IMR-90 (cell line): ENCODE results near the gene PAQR5. TPM values are rescaled to one million over a fixed set of nuclear protein-coding genes. Genes with fewer than 3 reads are reported as not detected.
A peak's percentile ranks its signal among the peaks of the same experiment; 100 is the strongest.

Experiments used
- ATAC-seq: fragments of 200-7000 bp; cut with Tn5 transposase; 2 replicates; pipeline ENCODE4 v1.9.1; 2020; ENCODE audit warnings: low read depth, mild to moderate bottlenecking, moderate library complexity
- BruUV-seq: library from RNA; stranded (reverse); fragments of 400-500 nt; replicated peaks from 2 replicates; lab custom pipeline; 2021; lab: Mats Ljungman, UMichigan
- CTCF ChIA-PET: fragments of 300-600 bp; formaldehyde crosslinking; extraction: SDS; loops from one replicate; lab custom pipeline; 2021; ENCODE audit warnings: antibody characterized with exemption; lab: Yijun Ruan, JAX
- POLR2A ChIA-PET: fragments of 300-600 bp; sonication (Branson Sonifier 250); formaldehyde crosslinking; loops from one replicate; lab custom pipeline; 2022; ENCODE audit warnings: antibody characterized with exemption; ENCODE audit not compliant: unreplicated experiment; lab: Charles Lee
- DNase-seq: peaks from one replicate; pipeline ENCODE4 v3.0.0; 2013
- H2AFZ ChIP-seq: replicated peaks from 2 replicates; pipeline ENCODE3; 2013; ENCODE audit warnings: low read length, mild to moderate bottlenecking; ENCODE audit not compliant: poor library complexity
- H2AK5ac ChIP-seq: 2 replicates; pipeline ENCODE4 v1.6.1; 2013; ENCODE audit warnings: low read depth, low read length, inconsistent platforms
- H2AK9ac ChIP-seq: replicated peaks from 2 replicates; pipeline ENCODE3; 2013; ENCODE audit warnings: mild to moderate bottlenecking, low read depth, low read length, moderate library complexity; ENCODE audit not compliant: poor library complexity
- H2BK120ac ChIP-seq: 2 replicates; pipeline ENCODE4 v1.6.1; 2013; ENCODE audit warnings: low read depth, low read length, inconsistent platforms
- H2BK15ac ChIP-seq: 3 replicates; pipeline ENCODE4 v1.6.1; 2013; ENCODE audit warnings: low read depth, low read length, inconsistent platforms
- H2BK20ac ChIP-seq: 2 replicates; pipeline ENCODE4 v1.6.1; 2013; ENCODE audit warnings: low read depth, mild to moderate bottlenecking, inconsistent platforms, low read length, moderate library complexity
- H2BK5ac ChIP-seq: 2 replicates; pipeline ENCODE4 v1.6.1; 2013; ENCODE audit warnings: mild to moderate bottlenecking, low read depth, low read length, inconsistent platforms; ENCODE audit not compliant: poor library complexity, severe bottlenecking
- H3K14ac ChIP-seq: replicated peaks from 2 replicates; pipeline ENCODE4 v1.6.1; 2013; ENCODE audit warnings: low read depth, low read length, inconsistent platforms
- H3K18ac ChIP-seq: 2 replicates; pipeline ENCODE4 v1.6.1; 2013; ENCODE audit warnings: low read depth, low read length, control low read depth
- H3K23ac ChIP-seq: 2 replicates; pipeline ENCODE4 v1.6.1; 2013; ENCODE audit warnings: low read depth, low read length, inconsistent platforms
- H3K27ac ChIP-seq: 2 replicates; pipeline ENCODE4 v1.5.1; 2013; ENCODE audit warnings: mild to moderate bottlenecking, control low read depth, low read length; ENCODE audit not compliant: insufficient read depth
- H3K27me3 ChIP-seq: 2 replicates; pipeline ENCODE4 v1.6.1; 2013; ENCODE audit warnings: low read length; ENCODE audit not compliant: control insufficient read depth, insufficient read depth
- H3K36me3 ChIP-seq: 2 replicates; pipeline ENCODE4 v1.6.1; 2013; ENCODE audit warnings: low read length, mixed read lengths; ENCODE audit not compliant: control insufficient read depth, insufficient read depth
- H3K4ac ChIP-seq: 2 replicates; pipeline ENCODE4 v1.6.1; 2013; ENCODE audit warnings: low read depth, low read length, inconsistent platforms
- H3K4me1 ChIP-seq: 2 replicates; pipeline ENCODE4 v1.6.1; 2013; ENCODE audit warnings: low read length, mixed read lengths; ENCODE audit not compliant: control insufficient read depth, insufficient read depth
- H3K4me2 ChIP-seq: 2 replicates; pipeline ENCODE4 v1.6.1; 2013; ENCODE audit warnings: low read depth, mild to moderate bottlenecking, control low read depth, low read length, moderate library complexity
- H3K4me3 ChIP-seq: 2 replicates; pipeline ENCODE4 v1.5.1; 2013; ENCODE audit warnings: low read depth, mild to moderate bottlenecking, control low read depth, low read length, moderate library complexity; ENCODE audit not compliant: insufficient read depth
- H3K56ac ChIP-seq: 2 replicates; pipeline ENCODE4 v1.6.1; 2013; ENCODE audit warnings: low read length, inconsistent platforms; ENCODE audit not compliant: insufficient read depth; ENCODE audit errors: extremely low read depth
- H3K79me1 ChIP-seq, 2 experiments: 2 replicates each; pipeline ENCODE4 v1.6.1; 2013; ENCODE audit warnings: low read length in 2 of 2, inconsistent platforms in 1 of 2, low read depth in 1 of 2
- H3K9ac ChIP-seq: 2 replicates; pipeline ENCODE4 v1.6.1; 2013; ENCODE audit warnings: low read depth, low read length, control low read depth
- H3K9me1 ChIP-seq: 2 replicates; pipeline ENCODE4 v1.6.1; 2013; ENCODE audit warnings: low read length, inconsistent platforms; ENCODE audit not compliant: insufficient read depth
- H3K9me3 ChIP-seq: 2 replicates; pipeline ENCODE4 v1.6.1; 2013; ENCODE audit warnings: low read length; ENCODE audit not compliant: control insufficient read depth, insufficient read depth
- H4K20me1 ChIP-seq: 2 replicates; pipeline ENCODE4 v1.6.1; 2013; ENCODE audit warnings: low read length, inconsistent platforms; ENCODE audit not compliant: insufficient read depth
- H4K5ac ChIP-seq: 2 replicates; pipeline ENCODE4 v1.6.1; 2013; ENCODE audit warnings: mild to moderate bottlenecking, low read depth, low read length, control low read depth
- H4K8ac ChIP-seq, 2 experiments: 2 replicates each; pipeline ENCODE4 v1.6.1; 2013; ENCODE audit warnings: low read depth in 2 of 2, low read length in 2 of 2, control low read depth in 1 of 2, inconsistent platforms in 1 of 2
- H4K91ac ChIP-seq: 2 replicates; pipeline ENCODE4 v1.6.1; 2013; ENCODE audit warnings: low read depth, low read length, inconsistent platforms; ENCODE audit not compliant: insufficient read depth
- CEBPB ChIP-seq: IDR thresholded peaks from 2 replicates; pipeline ENCODE4 v1.6.1; 2012; ENCODE audit warnings: low read depth, low read length, improper control_type of control experiment
- POLR2A ChIP-seq: IDR thresholded peaks from 2 replicates; pipeline ENCODE4 v1.6.1; 2012; ENCODE audit warnings: mild to moderate bottlenecking, low read depth, low read length
- RAD21 ChIP-seq: IDR thresholded peaks from 2 replicates; pipeline ENCODE4 v1.6.1; 2012; ENCODE audit warnings: low read length, improper control_type of control experiment
- WGBS, 2 experiments: methylation state at CpG; one replicate each; pipeline versions ENCODE4 v1.1.5 to v1.1.7; 2013; ENCODE audit warnings: missing lambda C conversion rate in 2 of 2; ENCODE audit not compliant: insufficient read length in 1 of 2; ENCODE audit errors: extremely low coverage in 2 of 2; 5-methylcytosine and 5-hydroxymethylcytosine counted together
- dilution Hi-C: fragments of 300-500 bp; cut with HindIII; formaldehyde crosslinking; loops from one replicate; pipeline ENCODE4 v1.14.3; 2018; ENCODE audit warnings: low sequenced_read_pairs; ENCODE audit not compliant: unreplicated experiment
- in situ Hi-C: fragments of 300-500 bp; cut with MboI; formaldehyde crosslinking; loops from 3 replicates; pipeline ENCODE4 v1.14.3; 2019; ENCODE audit warnings: low sequenced_read_pairs, inconsistent platforms, mixed read lengths
- intact Hi-C: fragments of 100-400 bp; cut with micrococcal nuclease; formaldehyde crosslinking; loops from 2 replicates; pipeline ENCODE4 v1.10.0; 2022
- polyA plus RNA-seq, 3 experiments: library from polyadenylated mRNA; depleted of rRNA; stranded (reverse); fragments of >200 nt; gene quantifications; 2 replicates each; pipeline ENCODE4 v1.2.3, GENCODE V29; 2012; ENCODE audit warnings: low replicate concordance in 1 of 3
- total RNA-seq: library from RNA; depleted of rRNA; stranded (reverse); fragments of >200 nt; gene quantifications from 2 replicates; pipeline ENCODE4 v1.2.3, GENCODE V29; 2012

PAQR5 gene
- total and polyA plus RNA-seq, 2 of the 4 experiments (the other 2 are of a cell fraction) = 2.3 to 2.7 TPM

GRCh38 chr15:69414701-69415167 lies 116.0 kb downstream of the PAQR5 start:
- intact Hi-C loops = loop anchor here (2.0 kb wide), 1 partner anchor 38 kb away; the partner anchor contains the start of gene RPLP1
- Histone ChIP-seq H4K91ac (peak overlapping the region; percentile 97), H3K27ac (peak overlapping the region; percentile 100), H3K4ac (peak overlapping the region; percentile 99), H2AK5ac (peak overlapping the region; percentile 93), H2BK20ac (peak overlapping the region; percentile 66; the same call in 1 of the 2 replicates), H3K27me3 (no peaks in the 10 kb centered on the region), H3K9me3 (no peaks in the 10 kb centered on the region), H4K20me1 (peaks cover 32% of the 10 kb centered on the region), H3K4me3 (peak overlapping the region; percentile 78), H3K4me2 (peak overlapping the region; percentile 84), H3K9ac (peak overlapping the region; percentile 99), H4K5ac (peak overlapping the region; percentile 86), H2BK120ac (peak overlapping the region; percentile 94), H2AFZ (peak overlapping the region; percentile 94), H3K4me1 (peaks cover 20% of the 10 kb centered on the region), H3K56ac (peak overlapping the region; percentile 97), H2BK15ac (peak overlapping the region; percentile 92; the same call in 1 of the 3 replicates), H3K18ac (peak overlapping the region; percentile 94), H3K23ac (peak overlapping the region; percentile 99), H3K14ac (peak overlapping the region; percentile 99), H2AK9ac (peak overlapping the region; percentile 85), H4K8ac (peak overlapping the region; percentile 88 to 94), H2BK5ac (peak overlapping the region; percentile 98), H3K9me1 (peaks cover 15% of the 10 kb centered on the region), H3K79me1 (peaks cover 38 to 60% of the 10 kb centered on the region in 2 experiments), H3K36me3 (no peaks in the 10 kb centered on the region)
- in situ Hi-C loops = no loop called here
- dilution Hi-C loops = no loop called here
- peak; percentile 89 for DNase-seq
- TF ChIP-seq CEBPB (no peak), RAD21 (peak; percentile 17; the same call in 1 of the 2 replicates), POLR2A (peak; percentile 58; the same call in 1 of the 2 replicates)
- WGBS, 2 experiments = no CpG with 5 or more reads among the region's 29 CpGs
- no TSS peak for BruUV-seq
- ATAC-seq = peak; percentile 75
- ChIA-PET POLR2A (interaction anchor here (0.6 to 1.4 kb wide), 4 partner anchors 38 to 253 kb away, joined by 3 to 5 read pairs (median 4); partner anchors contain the start of gene RPLP1), CTCF (no interaction called here)
